Naive B cell (primary cell): Measurements from ENCODE around the gene ACAD11. TPM values are rescaled to one million over a fixed set of nuclear protein-coding genes. Genes with fewer than 3 reads are reported as not detected.

Experiments
- ATAC-seq, 2 donors: fragments of 150-1000 bp; cut with Tn5 transposase; 2 replicates each; pipeline ENCODE4 v1.10.0; 2021; ENCODE audit warnings: low read depth in 2 of 2, mild to moderate bottlenecking in 2 of 2, moderate library complexity in 2 of 2
- DNase-seq: peaks from one replicate; pipeline ENCODE4 v3.0.0; 2022
- H3K27ac Mint-ChIP-seq, 6 donors: one replicate each; pipeline ENCODE4 v1.8.0; 2020 to 2022; ENCODE audit warnings: mild to moderate bottlenecking in 6 of 6, mixed read lengths in 6 of 6, moderate library complexity in 5 of 6, inconsistent platforms in 2 of 6
- H3K27me3 Mint-ChIP-seq, 3 donors: one replicate each; pipeline ENCODE4 v1.8.0; 2021 to 2022; ENCODE audit warnings: mixed read lengths in 3 of 3, mild to moderate bottlenecking in 1 of 3
- H3K36me3 Mint-ChIP-seq, 2 donors: one replicate each; pipeline ENCODE4 v1.8.0; 2020 to 2022; ENCODE audit warnings: mixed read lengths in 2 of 2, inconsistent platforms in 1 of 2, mild to moderate bottlenecking in 1 of 2
- H3K4me1 Mint-ChIP-seq, 3 donors: one replicate each; pipeline ENCODE4 v1.8.0; 2020 to 2022; ENCODE audit warnings: mixed read lengths in 3 of 3, inconsistent platforms in 1 of 3, mild to moderate bottlenecking in 1 of 3, moderate library complexity in 1 of 3
- H3K4me3 Mint-ChIP-seq, 8 donors: one replicate each; pipeline ENCODE4 v1.8.0; 2020 to 2022; ENCODE audit warnings: mild to moderate bottlenecking in 8 of 8, mixed read lengths in 8 of 8, moderate library complexity in 8 of 8, inconsistent platforms in 2 of 8
- H3K9me3 Mint-ChIP-seq, 7 donors: one replicate each; pipeline ENCODE4 v1.8.0; 2020 to 2022; ENCODE audit warnings: mixed read lengths in 7 of 7, mild to moderate bottlenecking in 5 of 7, inconsistent platforms in 2 of 7, moderate library complexity in 1 of 7
- polyA plus RNA-seq, 6 donors: library from polyadenylated mRNA; unstranded; fragments of 300-500 nt; fragmentation: Illumina TruSeq; gene quantifications; one replicate each; pipeline ENCODE4 v1.2.3, GENCODE V29; 2021; ENCODE audit warnings: low read depth in 6 of 6

Gene ACAD11
- polyA plus RNA-seq, 6 donors from 2014 or later: 4.0 to 9.3 (median 6.0) TPM

DNA sequence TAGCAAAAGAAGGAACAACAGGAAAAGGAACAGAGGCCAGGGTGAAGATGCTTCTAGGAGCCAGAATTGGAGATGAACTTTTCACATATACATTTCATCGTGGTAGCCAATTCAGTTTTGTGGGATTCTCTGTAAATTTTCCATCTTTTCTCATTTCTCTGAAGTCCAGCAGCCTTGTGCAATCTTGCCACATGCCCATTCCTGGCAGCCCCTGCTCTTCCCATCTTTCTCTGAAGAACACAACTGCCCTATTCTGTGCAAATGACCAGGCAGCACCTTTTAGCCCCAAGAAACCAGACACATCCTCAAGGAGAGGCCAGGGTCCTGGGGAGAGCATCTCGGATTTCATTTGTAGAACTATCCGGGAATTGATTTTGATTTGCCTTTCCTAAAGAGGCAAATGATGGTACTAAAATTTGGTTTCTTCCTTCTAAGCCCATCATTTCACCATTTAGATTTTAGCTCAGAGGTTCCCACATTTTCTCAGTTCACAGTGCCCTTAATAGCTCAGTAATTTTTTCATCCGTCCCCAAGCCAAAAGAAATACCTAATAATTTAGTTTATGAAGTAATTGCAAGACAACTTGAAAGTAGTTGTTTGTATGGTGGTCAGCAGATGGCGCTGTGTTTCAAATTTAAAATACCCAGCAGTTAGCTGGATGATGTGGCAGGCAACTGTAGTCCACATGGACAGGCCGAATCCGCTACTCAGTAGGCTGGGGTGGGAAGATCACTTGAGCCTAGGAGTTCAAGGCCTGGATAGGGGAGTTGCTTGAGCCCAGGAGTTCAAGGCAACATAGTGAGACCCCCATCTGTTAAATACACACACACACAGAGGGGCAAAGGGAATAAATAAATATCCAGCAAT lies 123.8 kb downstream of the ACAD11 start:
- Mint-ChIP-seq H3K36me3 (peaks cover 19 to 22% of the 10 kb centered on the region in 2 donors), H3K27ac (peak overlapping the region in 2 of 6 donors; percentile 34 to 38), H3K9me3 (no peaks in the 10 kb centered on the region)

DNA sequence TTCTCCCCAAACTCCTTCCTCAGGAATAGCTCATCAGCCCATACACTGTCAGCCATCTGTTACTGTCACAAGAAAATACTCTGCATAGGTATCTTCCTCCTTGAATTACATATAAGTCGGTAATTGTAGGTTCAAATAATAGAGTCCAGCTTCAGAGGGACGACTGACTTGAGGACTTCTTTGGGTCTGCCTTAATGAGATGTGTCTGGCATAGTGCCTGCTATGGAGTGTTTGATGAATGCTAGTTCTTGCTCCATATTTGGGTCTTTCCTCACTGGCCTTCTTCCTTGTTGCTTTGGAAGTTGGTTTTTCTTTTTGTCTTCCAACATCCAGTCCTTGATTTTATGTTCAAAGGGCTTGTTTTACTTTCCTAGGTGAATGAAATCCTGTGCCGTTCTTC lies 129.0 kb downstream of the ACAD11 start:
- DNase-seq: no peak
- ATAC-seq: no peak
- H3K4me3 Mint-ChIP-seq: no peak overlapping the region
- H3K27ac Mint-ChIP-seq: peak overlapping the region in 1 of 6 donors; percentile 15
- H3K9me3 Mint-ChIP-seq: no peaks in the 10 kb centered on the region
- H3K36me3 Mint-ChIP-seq: peaks cover 18 to 23% of the 10 kb centered on the region in 2 donors
- H3K4me1 Mint-ChIP-seq: no peaks in the 10 kb centered on the region
- no peaks in the 10 kb centered on the region for H3K27me3 Mint-ChIP-seq

More for the DNA sequence above, 123.8 kb downstream of the ACAD11 start:
- H3K4me3 Mint-ChIP-seq: no peak overlapping the region
- no peaks in the 10 kb centered on the region for H3K27me3 Mint-ChIP-seq
- DNase-seq (peak; percentile 18), ATAC-seq (no peak)
- no peaks in the 10 kb centered on the region for H3K4me1 Mint-ChIP-seq

DNA sequence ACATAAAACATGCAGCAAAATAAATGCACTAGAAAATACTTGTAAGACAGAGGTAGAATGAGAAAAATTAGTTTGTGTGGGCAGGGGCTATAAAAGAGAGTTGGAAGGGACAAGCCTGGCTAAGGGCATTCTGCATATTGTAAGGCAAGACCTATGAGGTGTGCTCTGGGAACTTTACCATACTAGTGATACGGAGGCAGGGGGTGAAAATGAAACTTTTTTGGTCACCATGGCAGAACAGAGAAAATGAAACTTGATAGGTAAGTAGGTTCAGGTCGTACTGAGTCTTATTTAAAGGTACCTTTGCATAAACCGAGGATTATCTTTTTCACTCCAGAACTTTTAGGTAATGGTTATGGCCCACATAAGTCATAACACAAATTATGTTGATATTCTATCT lies 137.3 kb downstream of the ACAD11 start:
- peak overlapping the region in 2 of 6 donors; percentile 3 to 68 for H3K27ac Mint-ChIP-seq
- no peak overlapping the region for H3K4me3 Mint-ChIP-seq
- no peak for ATAC-seq

DNA sequence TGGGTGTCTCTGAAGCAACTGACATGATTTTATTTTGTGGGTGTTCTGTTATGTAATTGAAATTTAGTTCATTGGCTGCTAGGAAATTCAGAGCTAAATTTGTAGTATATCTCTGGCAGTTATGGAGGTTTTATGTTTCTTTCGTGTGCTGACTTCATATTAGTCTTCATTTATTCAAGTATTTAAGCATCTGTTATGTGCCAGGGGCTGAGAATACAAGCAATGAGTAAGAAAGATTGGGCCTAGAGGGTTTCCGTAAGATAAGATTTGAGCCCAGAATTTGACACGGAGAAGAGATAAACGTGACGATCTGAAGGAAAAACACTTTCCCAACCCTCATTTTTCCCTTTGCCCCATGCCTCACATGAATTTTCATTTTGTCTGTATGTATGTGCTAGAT lies 137.7 kb downstream of the ACAD11 start:
- Mint-ChIP-seq H3K27me3 (no peaks in the 10 kb centered on the region), H3K36me3 (peaks cover 19 to 42% of the 10 kb centered on the region in 2 donors), H3K27ac (no peak overlapping the region), H3K4me1 (no peaks in the 10 kb centered on the region), H3K9me3 (no peaks in the 10 kb centered on the region), H3K4me3 (no peak overlapping the region)
- no peak for ATAC-seq
- no peak for DNase-seq

More for the DNA sequence above, 137.3 kb downstream of the ACAD11 start:
- H3K4me1 Mint-ChIP-seq: no peaks in the 10 kb centered on the region
- no peaks in the 10 kb centered on the region for H3K27me3 Mint-ChIP-seq
- no peaks in the 10 kb centered on the region for H3K9me3 Mint-ChIP-seq
- peaks cover 15 to 40% of the 10 kb centered on the region in 2 donors for H3K36me3 Mint-ChIP-seq
- DNase-seq: no peak

DNA sequence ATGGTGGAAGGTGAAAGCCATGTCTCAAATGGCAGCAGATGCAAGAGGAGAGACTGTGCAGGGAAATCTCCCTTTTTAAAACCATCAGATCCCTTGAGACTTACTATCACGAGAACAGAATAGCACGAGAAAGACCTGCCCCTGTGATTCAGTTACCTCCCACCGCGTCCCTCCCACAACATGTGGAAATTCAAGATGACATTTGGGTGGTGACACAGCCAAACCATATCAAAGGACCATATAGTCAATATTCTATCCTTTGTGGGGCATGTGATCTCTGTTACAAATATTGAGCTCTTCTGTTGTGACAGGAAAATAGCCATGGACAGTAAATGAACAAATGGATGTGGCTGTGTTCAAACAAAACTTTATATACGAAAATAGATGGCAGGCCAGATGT lies 139.7 kb downstream of the ACAD11 start:
- Mint-ChIP-seq H3K4me1 (no peaks in the 10 kb centered on the region), H3K27me3 (no peaks in the 10 kb centered on the region), H3K4me3 (no peak overlapping the region), H3K36me3 (peaks cover 23 to 39% of the 10 kb centered on the region in 2 donors), H3K27ac (peak overlapping the region in 1 of 6 donors; percentile 7), H3K9me3 (no peaks in the 10 kb centered on the region)
- no peak for ATAC-seq
- DNase-seq: no peak

DNA sequence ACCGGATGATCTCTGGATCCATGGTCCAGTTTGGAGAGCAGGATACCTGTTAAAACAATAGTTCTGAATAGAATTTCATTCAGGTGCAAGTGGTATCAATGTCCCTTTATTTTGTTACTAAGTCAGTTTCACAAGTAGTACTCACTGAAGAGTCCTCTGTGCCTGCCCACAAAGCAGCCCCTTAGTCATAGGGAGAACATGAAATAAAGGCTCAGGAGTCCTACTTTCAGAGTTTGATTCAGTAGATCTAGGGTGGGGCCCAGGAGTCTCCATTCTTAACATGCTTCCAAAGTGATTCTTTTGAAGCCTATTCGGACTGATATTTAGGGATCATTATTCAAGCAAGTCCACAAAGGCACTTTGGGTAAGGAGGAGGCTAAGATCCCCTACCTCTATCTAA lies 142.3 kb downstream of the ACAD11 start:
- Mint-ChIP-seq H3K4me1 (no peaks in the 10 kb centered on the region), H3K27me3 (no peaks in the 10 kb centered on the region), H3K9me3 (no peaks in the 10 kb centered on the region), H3K27ac (no peak overlapping the region), H3K4me3 (no peak overlapping the region), H3K36me3 (peaks cover 8 to 41% of the 10 kb centered on the region in 2 donors)
- ATAC-seq (no peak), DNase-seq (no peak)

DNA sequence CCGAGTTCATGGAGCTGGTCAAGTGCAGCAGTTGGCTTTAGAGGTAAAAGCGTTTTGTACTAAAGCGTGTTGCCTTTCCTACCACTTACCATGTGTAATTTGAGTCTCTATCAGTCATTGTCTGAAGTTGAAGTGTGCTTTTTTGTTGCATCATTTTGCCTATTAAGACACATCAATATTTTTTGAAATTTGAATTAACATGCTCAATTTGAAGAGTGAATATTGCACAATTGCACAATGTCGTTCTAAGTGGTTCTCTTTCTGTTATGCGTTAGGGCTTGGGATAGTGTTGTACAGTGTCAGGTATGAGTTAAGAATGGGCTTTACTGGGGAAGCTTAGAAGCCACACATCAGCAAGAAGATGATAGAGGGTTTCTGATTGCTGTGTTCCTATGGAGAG lies 146.6 kb downstream of the ACAD11 start:
- Mint-ChIP-seq H3K27ac (no peak overlapping the region), H3K36me3 (peaks cover 18 to 31% of the 10 kb centered on the region in 2 donors), H3K27me3 (no peaks in the 10 kb centered on the region), H3K4me1 (no peaks in the 10 kb centered on the region), H3K9me3 (no peaks in the 10 kb centered on the region), H3K4me3 (no peak overlapping the region)
- ATAC-seq: no peak
- DNase-seq: no peak

DNA sequence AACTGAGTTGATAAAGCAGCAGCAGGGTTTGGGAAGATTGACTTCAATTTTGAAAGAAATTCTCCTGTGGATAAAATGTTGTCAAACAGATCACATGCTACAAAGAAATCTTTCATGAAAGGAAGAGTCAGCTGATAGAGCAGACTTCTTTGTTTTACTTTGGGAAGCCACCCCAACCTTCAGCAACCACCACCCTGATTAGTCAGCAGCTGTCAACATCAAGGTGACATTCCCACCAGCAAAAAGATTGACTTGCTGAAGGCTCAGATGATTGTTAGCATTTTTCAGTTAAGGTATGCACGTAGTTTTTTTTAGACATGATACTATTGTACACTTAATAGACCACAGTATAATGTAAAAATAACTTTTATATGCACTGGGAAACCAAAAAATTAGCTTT lies 150.1 kb downstream of the ACAD11 start:
- Mint-ChIP-seq H3K27ac (no peak overlapping the region), H3K4me3 (no peak overlapping the region), H3K36me3 (peaks cover 24 to 37% of the 10 kb centered on the region in 2 donors), H3K27me3 (no peaks in the 10 kb centered on the region), H3K9me3 (no peaks in the 10 kb centered on the region), H3K4me1 (peaks cover 0 to 3% (median 0%) of the 10 kb centered on the region in 3 donors)
- ATAC-seq: no peak
- no peak for DNase-seq

DNA sequence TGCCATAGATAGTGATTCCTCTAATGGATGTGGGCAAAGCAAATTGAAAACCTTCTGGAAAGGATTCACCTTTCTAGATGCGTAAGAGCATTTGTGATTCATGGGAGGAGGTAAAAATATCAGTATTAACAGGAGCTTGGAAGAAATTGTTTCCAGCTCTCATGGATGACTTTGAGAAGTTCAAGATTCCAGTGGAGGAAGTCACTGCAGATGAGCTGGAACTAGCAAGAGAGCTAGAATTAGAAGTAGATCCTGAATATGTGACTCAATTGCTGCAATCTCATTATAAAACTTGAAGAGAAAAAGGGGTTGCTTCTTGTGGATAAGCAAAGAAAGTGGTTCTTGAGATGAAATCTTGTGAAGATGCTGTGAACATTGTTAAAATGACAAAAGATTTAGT lies 150.5 kb downstream of the ACAD11 start:
- no peaks in the 10 kb centered on the region for H3K9me3 Mint-ChIP-seq
- no peak overlapping the region for H3K4me3 Mint-ChIP-seq
- H3K27ac Mint-ChIP-seq: no peak overlapping the region
- ATAC-seq: no peak
- DNase-seq: no peak
- peaks cover 24 to 35% of the 10 kb centered on the region in 2 donors for H3K36me3 Mint-ChIP-seq
- H3K27me3 Mint-ChIP-seq: no peaks in the 10 kb centered on the region
- peaks cover 0 to 3% (median 0%) of the 10 kb centered on the region in 3 donors for H3K4me1 Mint-ChIP-seq

Other genes starting within 250 kb of the ACAD11 start
- 10 to 100 TPM in 5 of 6 donors, 1 to 10 TPM in 1; 7.0 to 16.3 (median 12.5) TPM for gene DNAJC13, start 242.3 kb downstream of the ACAD11 start, polyA plus RNA-seq
- gene ACKR4, start 62.5 kb downstream of the ACAD11 start, polyA plus RNA-seq: not detected
- gene UBA5, start 520 bp upstream of the ACAD11 start, polyA plus RNA-seq: 10 to 100 TPM; 29.6 to 46.1 (median 31.8) TPM
- gene NPHP3, start 62.6 kb upstream of the ACAD11 start, polyA plus RNA-seq: 1 to 10 TPM; 1.9 to 8.3 (median 4.9) TPM